Measurements from ENCODE around the gene DPP10.

DPP10 gene

GRCh38 chr2:115165529-115166109, 723.2 kb downstream of the DPP10 start:
- peak; percentile 2 to 37 for DNase-seq

GRCh38 chr2:115168457-115168856, 726.0 kb downstream of the DPP10 start:
- no peak for DNase-seq

- DNase-seq, result no peak
Measured at GRCh38 chr2:115169814-115170213, 727.4 kb downstream of the DPP10 start.

GRCh38 chr2:115171751-115172150, 729.3 kb downstream of the DPP10 start:
- DNase-seq, result no peak

- no peak for DNase-seq
Measured at GRCh38 chr2:115174651-115175050, 732.2 kb downstream of the DPP10 start.

GRCh38 chr2:115183144-115183543, 740.7 kb downstream of the DPP10 start:
- DNase-seq, result no peak

- DNase-seq, result no peak
Measured at GRCh38 chr2:115190459-115190858, 748.0 kb downstream of the DPP10 start.

- no peak for DNase-seq
Measured at GRCh38 chr2:115194623-115195022, 752.2 kb downstream of the DPP10 start.

GRCh38 chr2:115196587-115196986, 754.1 kb downstream of the DPP10 start:
- DNase-seq, result no peak

- no peak for DNase-seq
Measured at GRCh38 chr2:115199966-115200365, 757.5 kb downstream of the DPP10 start.

- no peak for DNase-seq
Measured at GRCh38 chr2:115201386-115201785, 758.9 kb downstream of the DPP10 start.

- no peak for DNase-seq
Measured at GRCh38 chr2:115208493-115209164, 766.2 kb downstream of the DPP10 start.

- DNase-seq, result no peak
Measured at GRCh38 chr2:115214050-115214449, 771.6 kb downstream of the DPP10 start.

- DNase-seq, result no peak
Measured at GRCh38 chr2:115219296-115219695, 776.9 kb downstream of the DPP10 start.

- no peak for DNase-seq
Measured at GRCh38 chr2:115234186-115234585, 791.7 kb downstream of the DPP10 start.

- DNase-seq, result no peak
Measured at GRCh38 chr2:115234737-115235136, 792.3 kb downstream of the DPP10 start.

- DNase-seq, result no peak
Measured at GRCh38 chr2:115248066-115248465, 805.6 kb downstream of the DPP10 start.

GRCh38 chr2:115277366-115277765, 834.9 kb downstream of the DPP10 start:
- DNase-seq, result no peak

- DNase-seq, result no peak
Measured at GRCh38 chr2:115285416-115285815, 843.0 kb downstream of the DPP10 start.

- DNase-seq, result no peak
Measured at GRCh38 chr2:115290478-115290877, 848.0 kb downstream of the DPP10 start.

GRCh38 chr2:115292742-115293141, 850.3 kb downstream of the DPP10 start:
- no peak for DNase-seq

- no peak for DNase-seq
Measured at GRCh38 chr2:115294999-115295398, 852.6 kb downstream of the DPP10 start.

- DNase-seq, result no peak
Measured at GRCh38 chr2:115297056-115297455, 854.6 kb downstream of the DPP10 start.

GRCh38 chr2:115299199-115299598, 856.8 kb downstream of the DPP10 start:
- no peak for DNase-seq

GRCh38 chr2:115305712-115306111, 863.3 kb downstream of the DPP10 start:
- DNase-seq, result no peak

Measured in SW 1271 (cell line).